GM21360 (cell line): ENCODE results near the gene GFRA4.

Experiments
- ATAC-seq: cut with Tn5 transposase; IDR thresholded peaks from one replicate; pipeline ENCODE4 v1.9.1; 2021; ENCODE audit warnings: mild to moderate bottlenecking, moderate library complexity; ENCODE audit not compliant: unreplicated experiment

GFRA4 gene

GRCh38 chr20:3663031-3663701, at the start of gene GFRA4:
Gene GFRA4 (minus strand): TSS chr20:3663399. CDS start chr20:3663399, 0 bp downstream.
- no peak for ATAC-seq

GRCh38 chr20:3712279-3712873, 49.2 kb upstream of the GFRA4 start, which contains the start of gene SIGLEC1:
Gene SIGLEC1 (minus strand): TSS chr20:3712600. CDS start chr20:3707128, 5,472 bp downstream.
- ATAC-seq, result no peak

GRCh38 chr20:3711484-3711941, 48.3 kb upstream of the GFRA4 start:
- no peak for ATAC-seq

GRCh38 chr20:3710703-3711483, 47.7 kb upstream of the GFRA4 start:
- ATAC-seq, result no peak

GRCh38 chr20:3710011-3710466, 46.8 kb upstream of the GFRA4 start:
- no peak for ATAC-seq

GRCh38 chr20:3707508-3707899, 44.3 kb upstream of the GFRA4 start:
- ATAC-seq, result no peak

- no peak for ATAC-seq
These were observed 43.7 kb upstream of the GFRA4 start for GRCh38 chr20:3706774-3707507.

GRCh38 chr20:3705970-3706739, 43.0 kb upstream of the GFRA4 start:
- no peak for ATAC-seq

- no peak for ATAC-seq
These were observed 42.3 kb upstream of the GFRA4 start for GRCh38 chr20:3705491-3705969.

GRCh38 chr20:3704087-3704486, 40.9 kb upstream of the GFRA4 start:
- ATAC-seq, result no peak

GRCh38 chr20:3702611-3703391, 39.6 kb upstream of the GFRA4 start:
- ATAC-seq, result no peak

- ATAC-seq, result no peak
These were observed 38.1 kb upstream of the GFRA4 start for GRCh38 chr20:3701061-3701998.

GRCh38 chr20:3699037-3699436, 35.8 kb upstream of the GFRA4 start:
- no peak for ATAC-seq

GRCh38 chr20:3698591-3699001, 35.4 kb upstream of the GFRA4 start:
- ATAC-seq, result no peak

- no peak for ATAC-seq
These were observed 34.5 kb upstream of the GFRA4 start for GRCh38 chr20:3697588-3698305.

- ATAC-seq, result no peak
These were observed 33.8 kb upstream of the GFRA4 start for GRCh38 chr20:3696745-3697587.

GRCh38 chr20:3696200-3696599, 33.0 kb upstream of the GFRA4 start:
- ATAC-seq, result no peak
